K562 (cell line): Measurements from ENCODE around the gene ZDHHC19. TPM values are rescaled to one million over a fixed set of nuclear protein-coding genes. Genes with fewer than 3 reads are reported as not detected.

Experiments
- ATAC-seq: fragments of 200-7000 bp; cut with Tn5 transposase; 3 replicates; pipeline ENCODE4 v1.9.1; 2020; ENCODE audit warnings: moderate library complexity
- BruUV-seq: library from RNA; stranded (reverse); fragments of 400-500 nt; replicated peaks from 2 replicates; lab custom pipeline; 2021; lab: Mats Ljungman, UMichigan
- CTCF ChIA-PET: fragments of 300-600 bp; formaldehyde crosslinking; extraction: SDS; loops from one replicate; lab custom pipeline; 2021; ENCODE audit warnings: low intra/inter-chr PET ratio; lab: Yijun Ruan, JAX
- POLR2A ChIA-PET: fragments of 300-600, 350-650 bp; sonication (Branson Sonifier 250); formaldehyde crosslinking; extraction: SDS; loops from one replicate; lab custom pipeline; 2021; ENCODE audit warnings: antibody characterized with exemption, inconsistent platforms; lab: Yijun Ruan, JAX
- DNase-seq, 4 experiments: peaks; one replicate each; pipeline versions ENCODE4 v3.0.0 to v3.0.0-alpha.2; 2011 to 2018; ENCODE audit warnings: low spot score in 3 of 4, mixed read lengths in 3 of 4; ENCODE audit errors: extremely low read depth in 1 of 4
- FAIRE-seq: peaks from 2 replicates; lab custom pipeline; 2011; peaks lifted over from hg19 to GRCh38; lab: Jason Lieb, UNC
- H2AFZ ChIP-seq: 2 replicates; pipeline ENCODE4 v1.6.0; 2011; ENCODE audit warnings: low read depth, low read length, control low read depth, inconsistent platforms
- H3K27ac ChIP-seq: fragments of 200-600 bp; 3 replicates; pipeline ENCODE4 v1.8.0; 2011; ENCODE audit warnings: low read depth, mild to moderate bottlenecking, control low read depth, inconsistent platforms, low read length, moderate library complexity, mixed read lengths; ENCODE audit errors: extremely low read depth
- H3K27me3 ChIP-seq, 2 experiments: fragments of 300-600 bp in 1 of 2; 2 replicates in 1 of 2; 3 replicates in 1 of 2; pipeline versions ENCODE4 v1.6.0 to v1.8.0; 2011; ENCODE audit warnings: inconsistent platforms in 2 of 2, low read length in 2 of 2, mild to moderate bottlenecking in 1 of 2, mixed read lengths in 1 of 2, moderate library complexity in 1 of 2; ENCODE audit not compliant: control insufficient read depth in 2 of 2, insufficient read depth in 2 of 2
- H3K36me3 ChIP-seq: fragments of 300-600 bp; 3 replicates; pipeline ENCODE4 v1.8.0; 2011; ENCODE audit warnings: mild to moderate bottlenecking, low read length, inconsistent platforms; ENCODE audit not compliant: control insufficient read depth, insufficient read depth
- H3K4me1 ChIP-seq, 2 experiments: fragments of 200-600 bp in 1 of 2; replicated peaks in 1 of 2; 2 replicates in 1 of 2; 3 replicates in 1 of 2; pipeline versions ENCODE4 v1.5.1 to v1.8.0; 2011; ENCODE audit warnings: inconsistent platforms in 2 of 2, low read length in 2 of 2, mild to moderate bottlenecking in 1 of 2, mixed read lengths in 1 of 2, moderate library complexity in 1 of 2; ENCODE audit not compliant: control insufficient read depth in 2 of 2, insufficient read depth in 2 of 2
- H3K4me2 ChIP-seq: 2 replicates; pipeline ENCODE4 v1.6.1; 2011; ENCODE audit warnings: low read length, control low read depth, inconsistent platforms, mixed read lengths; ENCODE audit not compliant: insufficient read depth
- H3K4me3 ChIP-seq: fragments of 200-600 bp; sonication (generic), shearing (Covaris generic); 2 replicates; pipeline ENCODE4 v1.5.1; 2016; ENCODE audit warnings: control low read depth, inconsistent platforms
- H3K79me2 ChIP-seq: fragments of 200-600 bp; 3 replicates; pipeline ENCODE4 v1.8.0; 2011; ENCODE audit warnings: low read length, inconsistent platforms; ENCODE audit not compliant: control insufficient read depth, insufficient read depth
- H3K9ac ChIP-seq, 2 experiments: 2 replicates each; pipeline versions ENCODE4 v1.6.0 to v1.6.1; 2011; ENCODE audit warnings: low read depth in 2 of 2, low read length in 2 of 2, control low read depth in 1 of 2, inconsistent platforms in 1 of 2, mild to moderate bottlenecking in 1 of 2, mixed read lengths in 1 of 2; ENCODE audit not compliant: insufficient read depth in 1 of 2
- H3K9me1 ChIP-seq: one replicate; pipeline ENCODE4 v1.6.0; 2011; ENCODE audit warnings: inconsistent platforms, mild to moderate bottlenecking, low read length, moderate library complexity; ENCODE audit not compliant: control insufficient read depth, insufficient read depth
- H3K9me3 ChIP-seq: replicated peaks from 2 replicates; pipeline ENCODE4 v1.5.1; 2011; ENCODE audit warnings: low read depth, low read length, inconsistent platforms; ENCODE audit not compliant: control insufficient read depth, insufficient read depth
- H4K20me1 ChIP-seq: replicated peaks from 2 replicates; pipeline ENCODE4 v1.6.1; 2011; ENCODE audit warnings: low read length, inconsistent platforms, mixed read lengths; ENCODE audit not compliant: control insufficient read depth, insufficient read depth
- ATF7 ChIP-seq: fragments of 450-650 bp; IDR thresholded peaks from 2 replicates; pipeline ENCODE4 v1.7.1; 2014; ENCODE audit warnings: mild to moderate bottlenecking, moderate library complexity
- GATA2 ChIP-seq: sonication (generic); formaldehyde crosslinking; IDR thresholded peaks from 2 replicates; pipeline ENCODE4 v1.4.0; 2020; ENCODE audit warnings: mild to moderate bottlenecking, missing genetic modification reagents
- HNRNPK ChIP-seq: fragments of 200-400 bp; formaldehyde crosslinking; IDR thresholded peaks from one replicate; pipeline ENCODE4 v1.6.1; 2018; ENCODE audit warnings: mild to moderate bottlenecking, low read depth, low read length; ENCODE audit not compliant: poor library complexity, severe bottlenecking
- NR2C1 ChIP-seq, 2 experiments: fragments of 450-650 bp; IDR thresholded peaks; 2 replicates each; pipeline ENCODE4 v1.6.1; 2017; ENCODE audit warnings: mild to moderate bottlenecking in 2 of 2, antibody characterized with exemption in 1 of 2, inconsistent platforms in 1 of 2, missing compliant biosample characterization in 1 of 2, missing genetic modification characterization in 1 of 2
- POLR2AphosphoS5 ChIP-seq: IDR thresholded peaks from 2 replicates; pipeline ENCODE4 v1.6.1; 2011; ENCODE audit warnings: mild to moderate bottlenecking, low read depth, low read length, moderate library complexity; ENCODE audit not compliant: control insufficient read depth, insufficient read depth
- RB1 ChIP-seq: fragments of 450-650 bp; IDR thresholded peaks from 2 replicates; pipeline ENCODE4 v1.6.1; 2017; ENCODE audit warnings: low read depth, mild to moderate bottlenecking
- ZNF76 ChIP-seq: fragments of 250-450 bp; sonication (Bioruptor Pico); IDR thresholded peaks from 2 replicates; pipeline ENCODE4 v1.4.0; 2020; ENCODE audit warnings: mild to moderate bottlenecking, moderate library complexity, borderline replicate concordance
- WGBS: fragments of 100-300 bp; shearing (Covaris generic); methylation state at CpG from one replicate; pipeline ENCODE4 v1.1.6; 2016; ENCODE audit warnings: low coverage, mixed read lengths; ENCODE audit not compliant: insufficient coverage; ENCODE audit errors: missing lambda C conversion rate; 5-methylcytosine and 5-hydroxymethylcytosine counted together
- in situ Hi-C: fragments of 300-500 bp; cut with MboI; formaldehyde crosslinking; loops from 4 replicates; pipeline ENCODE4 v1.15.0; 2018; ENCODE audit warnings: inconsistent platforms, mixed read lengths
- intact Hi-C: fragments of 100-400 bp; cut with micrococcal nuclease; formaldehyde crosslinking; loops from 2 replicates; pipeline ENCODE4 v1.14.2; 2022
- polyA plus RNA-seq, 8 experiments: library from polyadenylated mRNA; depleted of rRNA in 4 of 8; stranded (reverse) in 5 of 8; unstranded in 3 of 8; fragments of >200 nt; fragmentation: Nextera tagmentation in 2 of 8; fragmentation: Illumina TruSeq in 1 of 8; extraction: Ambion mirVana in 2 of 8; extraction: Trizol in 1 of 8; gene quantifications; 2 replicates each; pipeline versions ENCODE4 v1.2.1 to v1.2.3, GENCODE V29; 2011 to 2014; ENCODE audit warnings: inconsistent platforms in 1 of 8, missing spikeins in 1 of 8
- total RNA-seq, 7 experiments: library from RNA; depleted of rRNA in 6 of 7; stranded (reverse); fragments of >200 nt in 6 of 7; fragmentation: Illumina TruSeq in 2 of 7; extraction: Trizol in 2 of 7; gene quantifications; 2 replicates each; pipeline versions ENCODE4 v1.2.1 to v1.2.3, GENCODE V29; 2011 to 2021; ENCODE audit warnings: low replicate concordance in 1 of 7

The ZDHHC19 gene
- total and polyA plus RNA-seq, 9 of the 15 experiments (the other 6 are each of a cell fraction or from before 2014, with no cell fraction given) = 0.40 to 5.5 (median 1.1) TPM

GRCh38 chr3:196220991-196221390 lies 9.8 kb upstream of the ZDHHC19 start:
- no peak for ATAC-seq
- intact Hi-C loops (no loop called here), in situ Hi-C loops (loop anchor here (25.0 kb wide), 1 partner anchor 509 kb away; the partner anchor contains the start of gene MUC20)
- TF ChIP-seq POLR2AphosphoS5 (no peak), ATF7 (no peak), GATA2 (CRISPR knock-in tag) (no peak), RB1 (no peak), ZNF76 (no peak), HNRNPK (no peak), NR2C1 (IDR thresholded peaks at IDR 0.05) (no peak), NR2C1 (tag; IDR thresholded peaks at IDR 0.05) (no peak)
- ChIA-PET CTCF (no interaction called here), POLR2A (interaction anchor here (0.8 to 1.0 kb wide), 2 partner anchors 141 to 291 kb away, joined by 3 to 4 read pairs; no protein-coding TSS in a partner anchor)
- DNase-seq = no peak
- Histone ChIP-seq H3K36me3 (no peaks in the 10 kb centered on the region), H3K27me3 (no peaks in the 10 kb centered on the region), H3K4me2 (no peak overlapping the region), H3K9ac (no peak overlapping the region), H3K4me3 (no peak overlapping the region), H2AFZ (no peak overlapping the region), H3K4me1 (peaks cover 10 to 27% of the 10 kb centered on the region in 2 experiments; a peak in 4 of 5 replicates), H4K20me1 (no peaks in the 10 kb centered on the region), H3K79me2 (no peaks in the 10 kb centered on the region), H3K9me1 (no peaks in the 10 kb centered on the region), H3K9me3 (no peaks in the 10 kb centered on the region), H3K27ac (no peak overlapping the region)
- 67% methylated on average over 7 of the region's 7 CpGs for WGBS
- no peak for FAIRE-seq
- BruUV-seq = no TSS peak
